H9 (cell line): Measurements from ENCODE around the gene CHID1. TPM values are rescaled to one million over a fixed set of nuclear protein-coding genes. Genes with fewer than 3 reads are reported as not detected.

Experiments
- DNase-seq: peaks from one replicate; pipeline ENCODE4 v3.0.0-alpha.2; 2017
- H2AFZ ChIP-seq: one replicate; pipeline ENCODE4 v1.6.1; 2013; ENCODE audit warnings: mild to moderate bottlenecking, low read length, control low read depth, moderate library complexity
- H2AK5ac ChIP-seq: 2 replicates; pipeline ENCODE4 v1.6.1; 2013; ENCODE audit warnings: low read length, control low read depth, mixed read lengths; ENCODE audit not compliant: insufficient read length
- H2BK120ac ChIP-seq: one replicate; pipeline ENCODE4 v1.6.1; 2013; ENCODE audit warnings: low read depth, mild to moderate bottlenecking, low read length, control low read depth, inconsistent platforms; ENCODE audit not compliant: poor library complexity, severe bottlenecking
- H2BK12ac ChIP-seq: 2 replicates; pipeline ENCODE4 v1.6.1; 2013; ENCODE audit warnings: low read length, control low read depth, mixed read lengths, low read depth; ENCODE audit not compliant: insufficient read length
- H2BK15ac ChIP-seq: 2 replicates; pipeline ENCODE4 v1.6.1; 2013; ENCODE audit warnings: low read depth, low read length, control low read depth
- H2BK20ac ChIP-seq: one replicate; pipeline ENCODE4 v1.6.1; 2013; ENCODE audit warnings: low read depth, mild to moderate bottlenecking, low read length, control low read depth, inconsistent platforms; ENCODE audit not compliant: poor library complexity, severe bottlenecking
- H2BK5ac ChIP-seq: 2 replicates; pipeline ENCODE4 v1.6.1; 2013; ENCODE audit warnings: low read length, control low read depth, mixed read lengths; ENCODE audit not compliant: insufficient read length
- H3K14ac ChIP-seq: 2 replicates; pipeline ENCODE4 v1.6.1; 2013; ENCODE audit warnings: low read length, control low read depth; ENCODE audit not compliant: insufficient read depth
- H3K18ac ChIP-seq: 2 replicates; pipeline ENCODE4 v1.6.1; 2013; ENCODE audit warnings: low read depth, mild to moderate bottlenecking, mixed read lengths, low read length, control low read depth; ENCODE audit not compliant: insufficient read length
- H3K23ac ChIP-seq: 2 replicates; pipeline ENCODE4 v1.6.1; 2013; ENCODE audit warnings: low read length, control low read depth, mixed read lengths, low read depth; ENCODE audit not compliant: insufficient read length
- H3K23me2 ChIP-seq: 2 replicates; pipeline ENCODE4 v1.6.1; 2013; ENCODE audit warnings: low read depth, mild to moderate bottlenecking, mixed read lengths, low read length, control low read depth; ENCODE audit not compliant: insufficient read length, poor library complexity, severe bottlenecking
- H3K27ac ChIP-seq: 2 replicates; pipeline ENCODE4 v1.5.1; 2013; ENCODE audit warnings: low read length, control low read depth, mixed read lengths, low read depth; ENCODE audit not compliant: insufficient read length
- H3K27me3 ChIP-seq: 2 replicates; pipeline ENCODE4 v1.6.1; 2013; ENCODE audit warnings: low read length, control low read depth, inconsistent platforms; ENCODE audit not compliant: insufficient read depth
- H3K4ac ChIP-seq: 2 replicates; pipeline ENCODE4 v1.6.1; 2013; ENCODE audit warnings: low read depth, mild to moderate bottlenecking, control low read depth, inconsistent platforms, low read length, moderate library complexity
- H3K4me1 ChIP-seq: 2 replicates; pipeline ENCODE4 v1.6.1; 2013; ENCODE audit warnings: low read length, control low read depth, inconsistent platforms; ENCODE audit not compliant: insufficient read depth
- H3K4me2 ChIP-seq: 2 replicates; pipeline ENCODE4 v1.6.1; 2013; ENCODE audit warnings: low read length, control low read depth, mixed read lengths; ENCODE audit not compliant: insufficient read length, insufficient read depth
- H3K56ac ChIP-seq: 2 replicates; pipeline ENCODE4 v1.6.1; 2013; ENCODE audit warnings: low read depth, mild to moderate bottlenecking, mixed read lengths, low read length, control low read depth; ENCODE audit not compliant: insufficient read length
- H3K79me1 ChIP-seq: 2 replicates; pipeline ENCODE4 v1.6.1; 2013; ENCODE audit warnings: low read depth, mild to moderate bottlenecking, moderate library complexity, low read length, control low read depth, inconsistent platforms; ENCODE audit not compliant: insufficient read depth, poor library complexity, severe bottlenecking
- H3K79me2 ChIP-seq: 2 replicates; pipeline ENCODE4 v1.6.1; 2013; ENCODE audit warnings: low read length, control low read depth, inconsistent platforms; ENCODE audit not compliant: insufficient read depth
- H3K9ac ChIP-seq: 2 replicates; pipeline ENCODE4 v1.6.1; 2013; ENCODE audit warnings: low read length, control low read depth, mixed read lengths; ENCODE audit not compliant: insufficient read length; ENCODE audit errors: extremely low read depth
- H3K9me3 ChIP-seq: one replicate; pipeline ENCODE4 v1.6.1; 2013; ENCODE audit warnings: low read depth, low read length, inconsistent platforms; ENCODE audit not compliant: control insufficient read depth
- H3T11ph ChIP-seq: one replicate; pipeline ENCODE4 v1.6.1; 2013; ENCODE audit warnings: mild to moderate bottlenecking, low read length, control low read depth, inconsistent platforms
- H4K20me1 ChIP-seq: one replicate; pipeline ENCODE4 v1.6.1; 2013; ENCODE audit not compliant: control insufficient read depth, insufficient read length, insufficient read depth
- H4K5ac ChIP-seq: 2 replicates; pipeline ENCODE4 v1.6.1; 2013; ENCODE audit warnings: low read depth, mild to moderate bottlenecking, mixed read lengths, low read length, control low read depth; ENCODE audit not compliant: insufficient read length
- H4K8ac ChIP-seq: replicated peaks from 2 replicates; pipeline ENCODE4 v1.6.1; 2013; ENCODE audit warnings: low read length, control low read depth, mixed read lengths, low read depth; ENCODE audit not compliant: insufficient read length
- H4K91ac ChIP-seq: 2 replicates; pipeline ENCODE4 v1.6.1; 2013; ENCODE audit warnings: low read depth, mild to moderate bottlenecking, moderate library complexity, mixed read lengths, low read length, control low read depth; ENCODE audit not compliant: insufficient read length
- H3K27ac Mint-ChIP-seq, 3 experiments: 2 replicates in 2 of 3; 3 replicates in 1 of 3; pipeline ENCODE4 v1.8.0; 2020 to 2021; ENCODE audit warnings: mixed read lengths in 3 of 3, mild to moderate bottlenecking in 1 of 3, moderate library complexity in 1 of 3
- H3K27me3 Mint-ChIP-seq: 2 replicates; pipeline ENCODE4 v1.8.0; 2021; ENCODE audit warnings: low read depth, mild to moderate bottlenecking, moderate library complexity, mixed read lengths
- H3K36me3 Mint-ChIP-seq, 3 experiments: 2 replicates in 2 of 3; 3 replicates in 1 of 3; pipeline ENCODE4 v1.8.0; 2020 to 2021; ENCODE audit warnings: low read depth in 3 of 3, mixed read lengths in 3 of 3; ENCODE audit not compliant: insufficient read depth in 1 of 3
- H3K4me1 Mint-ChIP-seq, 2 experiments: 2 replicates each; pipeline ENCODE4 v1.8.0; 2020; ENCODE audit warnings: mixed read lengths in 2 of 2
- H3K4me3 Mint-ChIP-seq, 2 experiments: 2 replicates in 1 of 2; 3 replicates in 1 of 2; pipeline ENCODE4 v1.8.0; 2020 to 2021; ENCODE audit warnings: mild to moderate bottlenecking in 2 of 2, mixed read lengths in 2 of 2, moderate library complexity in 1 of 2
- H3K9me3 Mint-ChIP-seq, 2 experiments: 2 replicates in 1 of 2; 3 replicates in 1 of 2; pipeline ENCODE4 v1.8.0; 2020; ENCODE audit warnings: mild to moderate bottlenecking in 2 of 2, mixed read lengths in 2 of 2, moderate library complexity in 1 of 2
- WGBS: extraction: QIAGEN DNeasy Blood & Tissue Kit; methylation state at CpG from one replicate; pipeline ENCODE4 v1.1.7; 2013; ENCODE audit warnings: missing lambda C conversion rate, low lambda C conversion rate, mixed read lengths; ENCODE audit not compliant: insufficient read length; ENCODE audit errors: extremely low coverage; 5-methylcytosine and 5-hydroxymethylcytosine counted together
- total RNA-seq: library from RNA; stranded (reverse); gene quantifications from 2 replicates; pipeline ENCODE4 v1.2.1, GENCODE V29; 2021
- TF ChIP-seq, protein P1 (sequence below): fragments of 200-600 bp; sonication (generic); conservative IDR thresholded peaks from 3 replicates; pipeline ENCODE4 v1.8.0; 2021; ENCODE audit warnings: antibody characterized with exemption, mild to moderate bottlenecking

CHID1 gene
- total RNA-seq, 1 experiment from 2014 or later, result 89.4 TPM

DNA sequence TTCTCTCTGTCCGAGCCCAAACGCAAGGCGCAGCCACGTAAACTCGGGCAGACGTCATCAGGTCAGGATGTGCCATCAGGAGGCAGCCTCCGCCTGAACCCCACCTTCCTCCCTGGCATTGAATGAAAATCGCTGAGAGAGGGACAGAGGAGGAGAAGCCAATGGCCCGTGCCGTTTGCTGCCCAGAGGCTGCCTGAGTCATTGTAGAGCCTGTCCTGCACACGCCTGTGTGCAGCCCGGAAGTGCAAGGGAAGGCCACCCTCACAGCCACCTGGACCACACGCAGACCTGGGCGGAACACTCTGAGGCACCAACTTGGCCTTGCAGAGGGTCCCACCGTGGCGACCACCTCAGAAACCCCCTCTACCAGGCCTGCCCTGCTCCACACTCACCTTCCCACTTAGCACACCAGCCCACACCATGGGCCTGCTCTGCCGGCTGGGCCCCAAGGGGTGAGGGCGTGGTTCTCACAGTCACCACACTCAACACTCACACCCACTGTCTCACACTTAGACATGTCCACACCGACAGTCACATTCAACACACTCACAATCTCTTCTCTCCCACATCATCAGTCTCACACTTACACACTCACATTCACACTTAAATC lies 9.1 kb downstream of the CHID1 start:
- H3K27ac ChIP-seq, result no peak overlapping the region
- no peak overlapping the region for H2AFZ ChIP-seq
- no peak overlapping the region for H3K14ac ChIP-seq
- H3K9me3 Mint-ChIP-seq, result no peaks in the 10 kb centered on the region; a peak in 1 of 5 replicates
- no peaks in the 10 kb centered on the region for H4K20me1 ChIP-seq
- H3K4me2 ChIP-seq, result no peak overlapping the region
- H2AK5ac ChIP-seq, result no peak overlapping the region
- no peak overlapping the region for H3K56ac ChIP-seq
- H3K27ac Mint-ChIP-seq, result no peak overlapping the region; a peak in 3 of 7 replicates
- no peak overlapping the region for H4K8ac ChIP-seq
- no peak overlapping the region; a peak in 1 of 5 replicates for H3K4me3 Mint-ChIP-seq
- no peak overlapping the region for H2BK5ac ChIP-seq
- H2BK15ac ChIP-seq, result no peak overlapping the region
- H3K18ac ChIP-seq, result no peak overlapping the region
- peaks cover 31 to 74% (median 62%) of the 10 kb centered on the region in 3 experiments; a peak in 6 of 7 replicates for H3K36me3 Mint-ChIP-seq
- H3T11ph ChIP-seq, result no peak overlapping the region
- H3K23ac ChIP-seq, result no peak overlapping the region
- no peaks in the 10 kb centered on the region for H3K9me3 ChIP-seq
- H3K79me1 ChIP-seq, result no peaks in the 10 kb centered on the region
- no peak overlapping the region for H2BK12ac ChIP-seq
- H3K23me2 ChIP-seq, result no peaks in the 10 kb centered on the region
- no peaks in the 10 kb centered on the region for H3K79me2 ChIP-seq
- no peak overlapping the region for H2BK120ac ChIP-seq
- H4K5ac ChIP-seq, result no peak overlapping the region
- no peak overlapping the region for H3K4ac ChIP-seq
- H3K27me3 ChIP-seq, result no peaks in the 10 kb centered on the region
- WGBS, result 100% methylated on average over 1 of the region's 19 CpGs
- H3K4me1 ChIP-seq, result no peaks in the 10 kb centered on the region
- no peak overlapping the region for H2BK20ac ChIP-seq
- H3K9ac ChIP-seq, result no peak overlapping the region
- no peak overlapping the region for H4K91ac ChIP-seq
- TF ChIP-seq, protein P1, sequence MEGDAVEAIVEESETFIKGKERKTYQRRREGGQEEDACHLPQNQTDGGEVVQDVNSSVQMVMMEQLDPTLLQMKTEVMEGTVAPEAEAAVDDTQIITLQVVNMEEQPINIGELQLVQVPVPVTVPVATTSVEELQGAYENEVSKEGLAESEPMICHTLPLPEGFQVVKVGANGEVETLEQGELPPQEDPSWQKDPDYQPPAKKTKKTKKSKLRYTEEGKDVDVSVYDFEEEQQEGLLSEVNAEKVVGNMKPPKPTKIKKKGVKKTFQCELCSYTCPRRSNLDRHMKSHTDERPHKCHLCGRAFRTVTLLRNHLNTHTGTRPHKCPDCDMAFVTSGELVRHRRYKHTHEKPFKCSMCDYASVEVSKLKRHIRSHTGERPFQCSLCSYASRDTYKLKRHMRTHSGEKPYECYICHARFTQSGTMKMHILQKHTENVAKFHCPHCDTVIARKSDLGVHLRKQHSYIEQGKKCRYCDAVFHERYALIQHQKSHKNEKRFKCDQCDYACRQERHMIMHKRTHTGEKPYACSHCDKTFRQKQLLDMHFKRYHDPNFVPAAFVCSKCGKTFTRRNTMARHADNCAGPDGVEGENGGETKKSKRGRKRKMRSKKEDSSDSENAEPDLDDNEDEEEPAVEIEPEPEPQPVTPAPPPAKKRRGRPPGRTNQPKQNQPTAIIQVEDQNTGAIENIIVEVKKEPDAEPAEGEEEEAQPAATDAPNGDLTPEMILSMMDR, result no peak
- no peak for DNase-seq
- no peaks in the 10 kb centered on the region for H3K27me3 Mint-ChIP-seq
- no peaks in the 10 kb centered on the region for H3K4me1 Mint-ChIP-seq
